Activated CD4-positive, alpha-beta T cell treated with anti-CD3 and anti-CD28 coated beads, Interleukin-2, amount 50 U/mL, for 1 hour (primary cell): ENCODE data around the gene CPLANE2.
"Not testable (repeated sequence)": the region's sequence is repeated elsewhere in the genome, so short reads cannot be mapped to it uniquely, and the experiment has no call there.

ENCODE experiments used
- DNase-seq: peaks from one replicate; pipeline ENCODE4 v3.0.0-alpha.2; 2020

CPLANE2 gene

DNA sequence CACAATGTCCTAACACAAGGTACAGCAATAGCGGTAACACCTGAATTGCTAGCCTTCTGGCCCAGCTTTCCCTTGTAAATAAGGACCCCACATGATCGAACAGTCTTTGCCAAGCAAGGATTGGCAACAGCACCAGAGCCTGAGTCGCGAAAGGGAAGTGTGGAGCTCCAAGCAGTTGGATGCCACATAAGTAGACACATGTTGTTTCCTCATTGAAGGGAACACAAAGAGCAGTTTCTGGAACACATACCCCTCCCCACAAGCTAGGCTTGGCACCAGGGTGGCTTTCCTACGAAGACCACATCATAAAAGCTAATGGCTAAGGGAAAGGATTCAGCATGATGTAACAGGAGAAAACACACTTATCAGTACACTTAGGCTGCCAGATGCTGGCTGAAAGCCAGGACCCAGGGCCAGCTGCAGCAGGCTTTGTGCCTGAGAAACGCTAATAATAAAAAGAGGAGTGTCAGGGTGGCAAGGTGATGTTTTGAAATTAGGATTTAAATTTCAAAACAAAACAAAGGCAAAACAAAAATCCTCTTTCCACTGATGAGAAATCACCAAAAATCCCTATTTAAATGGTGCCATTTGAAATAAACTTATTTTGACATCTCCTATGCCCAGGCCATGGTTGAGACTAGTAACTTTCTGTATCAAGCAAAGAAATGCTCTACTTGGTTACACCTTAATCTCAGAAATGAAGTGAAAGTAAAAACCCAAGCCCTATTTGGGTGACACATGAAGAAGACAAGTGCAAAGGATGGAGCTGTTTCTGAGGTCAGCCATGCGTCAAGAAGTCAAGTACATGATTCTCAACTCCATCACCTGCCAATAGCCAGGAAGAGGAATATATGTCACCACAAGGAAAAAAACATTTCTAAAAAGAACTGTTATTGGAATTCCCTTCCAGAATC lies 11.9 kb upstream of the CPLANE2 start:
- no peak for DNase-seq

DNA sequence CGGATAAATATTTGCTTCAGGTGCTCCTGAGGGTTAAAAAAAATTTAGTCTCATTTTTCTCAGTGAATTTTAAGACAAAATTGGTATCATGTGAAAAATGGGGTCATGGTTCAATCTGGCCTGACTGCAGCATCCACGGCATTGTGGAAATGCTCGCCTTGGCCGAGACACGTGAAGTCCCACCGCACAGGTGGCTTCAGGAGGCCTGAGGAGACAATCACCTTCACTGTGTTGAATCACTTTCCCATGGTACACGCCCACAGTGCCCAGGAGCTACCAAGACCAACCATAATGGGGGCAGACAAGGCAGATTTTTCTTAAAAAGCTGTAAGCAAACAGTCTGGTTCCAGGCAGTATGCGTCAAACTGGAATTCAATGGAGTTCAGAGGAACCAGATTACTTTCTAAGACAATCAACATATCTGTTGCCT lies 11.0 kb upstream of the CPLANE2 start:
- no peak for DNase-seq

- DNase-seq = no peak
These were observed 10.5 kb upstream of the CPLANE2 start for GRCh38 chr1:16247441-16247840.

DNA sequence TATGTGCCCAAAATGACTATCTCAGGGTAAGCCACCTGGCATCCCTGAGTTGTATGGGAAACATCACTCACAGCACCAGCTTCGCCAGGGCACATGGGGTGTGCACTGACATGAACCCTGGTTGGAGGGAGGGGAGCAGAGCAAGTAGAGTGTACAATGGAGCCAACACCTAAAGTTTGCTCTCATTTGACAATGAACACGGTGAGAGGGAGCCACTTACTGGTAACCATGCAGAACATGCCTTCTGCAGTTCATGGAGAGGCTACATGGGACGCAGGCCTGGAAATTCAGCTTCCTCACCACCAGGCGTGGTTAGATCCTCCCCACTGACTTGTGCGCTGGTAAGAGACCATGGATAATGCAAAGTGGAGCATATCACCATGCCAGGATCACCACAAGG lies 10.0 kb upstream of the CPLANE2 start:
- no peak for DNase-seq

- DNase-seq = not testable (repeated sequence)
These were observed 9.3 kb upstream of the CPLANE2 start for GRCh38 chr1:16246239-16246638.

DNA sequence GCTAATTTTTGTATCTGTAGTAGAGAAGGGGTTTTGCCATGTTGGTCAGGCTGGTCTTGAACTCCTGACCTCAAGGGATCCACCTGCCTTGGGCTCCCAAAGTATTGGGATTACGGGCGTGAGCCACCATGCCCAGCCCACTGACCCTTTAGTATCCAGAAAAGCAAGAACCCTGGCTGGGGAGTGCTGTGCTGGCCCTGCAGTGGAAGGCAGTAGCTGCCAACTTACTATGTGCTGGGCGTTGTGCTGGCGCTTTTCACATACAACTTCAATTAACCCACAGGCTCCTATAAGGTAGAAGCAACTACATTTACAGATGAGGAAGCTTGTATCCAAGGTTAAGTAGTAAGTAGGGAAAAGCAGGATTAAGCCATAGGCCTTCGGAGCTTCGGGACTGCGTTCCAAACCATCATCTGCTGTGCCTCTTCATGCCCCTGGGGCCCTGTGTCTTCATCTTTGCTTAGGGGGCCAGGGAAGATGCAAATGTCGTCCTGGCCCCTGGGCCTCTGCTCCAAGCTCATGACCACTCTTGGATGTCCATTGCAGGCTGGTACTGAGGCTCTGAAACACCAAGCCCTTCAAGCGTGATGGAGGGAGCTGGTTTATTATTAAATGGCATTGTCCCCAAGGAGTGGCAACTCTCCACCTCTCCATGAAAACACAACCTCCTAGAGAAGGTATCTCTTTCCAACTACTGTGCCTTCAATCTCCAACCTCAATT lies 8.7 kb upstream of the CPLANE2 start:
- no peak for DNase-seq

GRCh38 chr1:16244650-16245285 lies 7.8 kb upstream of the CPLANE2 start:
- DNase-seq = no peak

DNA sequence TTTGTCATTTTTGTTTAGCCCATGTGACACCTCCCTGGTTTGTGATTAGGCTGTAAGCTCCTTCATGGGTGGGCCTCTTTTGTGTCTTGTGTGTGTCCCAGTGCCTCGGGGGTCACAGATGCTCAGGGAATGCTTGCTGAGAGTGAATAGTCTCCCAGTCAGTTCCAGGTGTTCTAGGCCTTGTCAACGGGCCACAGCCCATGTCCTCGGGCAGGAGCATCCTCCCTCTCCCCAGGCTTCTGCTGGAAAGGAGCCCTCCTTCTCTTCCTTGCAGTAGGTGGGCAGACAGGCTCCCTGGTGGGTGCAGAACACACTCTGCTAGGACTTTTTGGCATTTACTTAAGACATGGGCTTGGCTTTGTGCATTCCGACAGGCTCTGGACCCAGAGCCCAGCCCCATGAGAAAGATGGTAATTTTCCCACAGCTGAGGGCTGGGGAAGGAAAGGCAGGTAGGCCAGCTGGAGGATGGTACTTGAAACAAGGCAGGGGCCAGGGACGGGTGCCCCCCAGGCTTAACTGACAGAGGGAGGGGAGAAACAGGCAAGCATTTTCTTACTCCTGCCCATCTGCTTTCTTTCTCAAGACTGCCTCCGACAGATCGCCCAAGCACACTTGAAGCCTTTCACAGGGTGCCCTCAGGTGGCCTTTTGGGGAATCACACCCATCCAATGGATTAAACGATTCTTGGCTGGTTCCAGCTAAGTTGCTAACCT lies 7.1 kb upstream of the CPLANE2 start:
- DNase-seq = peak; percentile 75

- no peak for DNase-seq
These were observed 6.2 kb upstream of the CPLANE2 start for GRCh38 chr1:16243215-16243610.

DNA sequence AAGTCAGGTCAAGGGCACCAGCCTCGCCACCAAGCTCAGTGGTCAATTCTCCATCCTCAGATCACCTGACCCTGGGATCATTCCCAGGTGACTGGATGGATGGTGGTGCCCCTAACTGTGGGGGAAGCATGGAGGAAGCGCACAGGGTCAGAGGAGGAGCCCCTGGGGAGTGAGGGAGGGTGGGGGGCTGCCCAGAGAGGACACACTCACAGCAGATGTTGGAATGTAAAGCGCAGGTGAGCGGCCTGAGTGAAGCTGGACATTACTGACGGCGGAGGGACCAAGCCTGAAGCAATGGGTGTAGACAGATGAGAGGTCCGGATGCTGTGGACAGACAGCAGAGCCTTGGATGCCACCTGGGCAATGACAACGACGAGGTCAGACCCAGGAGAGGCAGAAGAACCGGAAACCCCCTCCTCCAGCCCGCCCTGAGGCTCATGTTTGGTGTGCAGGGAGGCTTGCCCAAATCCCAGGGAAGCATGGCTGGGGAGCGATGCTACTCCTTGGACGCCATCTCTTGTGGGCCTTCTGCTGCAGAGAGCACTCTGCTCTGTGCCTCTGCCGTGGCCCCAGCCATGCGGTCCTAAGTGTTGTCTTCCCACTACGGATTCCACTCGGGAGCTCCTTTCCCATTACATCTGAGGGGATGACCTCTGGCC lies 5.7 kb upstream of the CPLANE2 start:
- DNase-seq = no peak

DNA sequence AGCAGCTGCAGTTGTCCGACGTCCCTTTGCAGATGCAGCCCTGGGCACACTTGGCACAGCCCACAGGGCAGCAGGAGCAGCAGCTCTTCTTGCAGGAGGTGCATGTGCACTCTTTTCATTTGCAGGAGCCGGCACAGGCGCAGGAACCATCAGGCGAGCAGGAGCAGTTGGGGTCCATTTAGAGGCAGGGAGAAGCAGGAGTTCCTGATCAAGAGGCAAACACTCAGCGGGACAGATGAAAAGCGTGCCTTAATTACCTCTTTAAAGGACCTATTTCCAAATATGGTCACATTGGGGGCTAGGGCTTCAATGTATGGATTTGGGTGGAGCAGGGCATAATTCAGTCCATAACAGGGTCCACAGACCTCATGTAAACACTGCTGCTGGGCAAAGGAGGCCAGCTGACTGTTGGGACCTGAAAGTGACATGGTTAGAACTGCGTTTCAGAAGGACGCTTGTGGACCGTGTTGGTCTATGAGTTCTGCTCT lies 4.3 kb upstream of the CPLANE2 start:
- no peak for DNase-seq

GRCh38 chr1:16239972-16240491 lies 3.0 kb upstream of the CPLANE2 start:
- no peak for DNase-seq

GRCh38 chr1:16237343-16237830 lies 404 bp upstream of the CPLANE2 start:
- DNase-seq = no peak

DNA sequence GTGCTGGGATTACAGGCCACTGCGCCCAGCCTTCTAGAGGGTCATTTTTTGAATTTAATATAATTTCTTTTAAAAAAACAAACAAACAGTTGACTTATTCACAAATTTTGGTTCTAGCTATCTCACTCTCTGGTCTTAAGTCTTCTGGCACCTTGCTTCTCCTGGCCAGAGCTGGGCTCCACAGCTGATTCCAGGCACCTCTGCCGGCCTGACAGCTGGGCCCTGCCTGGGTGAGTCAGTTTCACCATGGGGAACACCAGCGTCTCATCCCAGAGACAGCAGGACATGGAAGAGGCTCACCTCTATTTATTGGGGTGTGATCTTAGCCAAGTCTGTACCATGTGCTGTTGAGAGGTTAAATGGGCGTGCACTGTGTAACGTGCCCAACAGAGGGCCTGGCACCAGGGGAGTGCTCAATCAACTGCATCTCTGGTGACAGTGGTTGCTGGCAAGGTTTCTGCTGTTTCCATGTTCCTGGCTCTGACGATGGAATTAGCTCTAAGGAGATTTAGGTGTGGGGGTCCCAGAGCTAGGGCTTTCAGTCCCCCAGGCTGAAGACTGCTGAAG lies 956 bp downstream of the CPLANE2 start:
- DNase-seq = peak; percentile 49

DNA sequence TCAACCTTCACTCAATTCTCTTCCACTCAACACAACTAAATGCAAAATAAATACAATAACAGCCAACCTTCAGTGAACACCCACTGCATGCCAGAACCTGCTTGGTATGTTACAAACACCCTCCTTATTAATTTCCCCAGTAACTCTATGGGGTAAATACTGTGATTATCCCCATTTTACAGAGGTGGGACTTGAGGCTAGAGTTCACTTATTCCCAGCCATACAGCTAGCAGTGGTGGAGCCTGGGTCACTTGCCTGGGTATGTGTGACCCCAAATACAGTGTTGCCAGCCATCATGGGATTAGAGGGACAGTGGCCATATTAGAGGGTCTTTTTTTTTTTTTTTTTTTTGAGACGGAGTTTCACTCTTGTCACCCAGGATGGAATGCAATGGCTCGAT lies 1.6 kb downstream of the CPLANE2 start:
- no peak for DNase-seq

- DNase-seq = no peak
These were observed 3.6 kb downstream of the CPLANE2 start for GRCh38 chr1:16233431-16233830.

GRCh38 chr1:16232316-16232710 lies 4.7 kb downstream of the CPLANE2 start:
- no peak for DNase-seq

GRCh38 chr1:16231331-16232315 lies 5.4 kb downstream of the CPLANE2 start:
- DNase-seq = no peak

DNA sequence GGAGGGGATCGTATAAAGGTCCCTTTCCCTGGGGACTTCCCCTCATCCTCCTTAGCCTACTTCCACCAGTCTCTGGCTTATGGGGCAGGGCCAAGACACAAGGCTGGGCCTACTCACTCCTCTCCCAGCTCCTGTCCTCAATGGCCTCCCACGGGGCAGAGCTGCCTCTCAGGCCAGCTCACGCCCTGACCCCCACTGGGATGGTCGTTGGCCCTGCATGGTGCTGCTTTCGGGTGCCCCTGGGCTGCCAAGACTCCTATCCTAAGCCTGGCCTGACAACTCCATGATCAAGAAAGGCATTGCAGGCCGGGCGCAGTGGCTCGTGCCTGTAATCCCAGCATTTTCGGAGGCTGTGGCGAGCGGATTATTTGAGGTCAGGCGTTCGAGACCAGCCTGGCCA lies 6.2 kb downstream of the CPLANE2 start:
- DNase-seq = no peak
